ENCODE data around the gene UBN1. TPM values are rescaled to one million over a fixed set of nuclear protein-coding genes. Genes with fewer than 3 reads are reported as not detected.
"Not testable (repeated sequence)": the region's sequence is repeated elsewhere in the genome, so short reads cannot be mapped to it uniquely, and the experiment has no call there.

Gene UBN1
- total RNA-seq, 1 donor from 2014 or later: 23.5 TPM

- DNase-seq: no peak
These were observed 41.3 kb downstream of the UBN1 start for GRCh38 chr16:4888428-4889135.

GRCh38 chr16:4890026-4890425, 42.7 kb downstream of the UBN1 start:
- DNase-seq: no peak

GRCh38 chr16:4890686-4891085, 43.4 kb downstream of the UBN1 start:
- DNase-seq: no peak

GRCh38 chr16:4891097-4891885, 44.0 kb downstream of the UBN1 start:
- no peak for DNase-seq

- no peak for DNase-seq
These were observed 44.6 kb downstream of the UBN1 start for GRCh38 chr16:4891886-4892216.

GRCh38 chr16:4892361-4893102, 45.3 kb downstream of the UBN1 start:
- DNase-seq: no peak

GRCh38 chr16:4893103-4893862, 46.0 kb downstream of the UBN1 start:
- no peak for DNase-seq

- no peak for DNase-seq
These were observed 47.2 kb downstream of the UBN1 start for GRCh38 chr16:4894276-4895150.

- DNase-seq: no peak
These were observed 48.1 kb downstream of the UBN1 start for GRCh38 chr16:4895366-4895765.

GRCh38 chr16:4896761-4897160, 49.5 kb downstream of the UBN1 start:
- DNase-seq: not testable (repeated sequence)

GRCh38 chr16:4897328-4897727, 50.0 kb downstream of the UBN1 start:
- no peak for DNase-seq

GRCh38 chr16:4898811-4899473, 51.7 kb downstream of the UBN1 start:
- no peak for DNase-seq

GRCh38 chr16:4899474-4899846, 52.2 kb downstream of the UBN1 start:
- DNase-seq: no peak

- no peak for DNase-seq
These were observed 52.8 kb downstream of the UBN1 start for GRCh38 chr16:4900036-4900435.

GRCh38 chr16:4900750-4901149, 53.5 kb downstream of the UBN1 start:
- no peak for DNase-seq

- DNase-seq: no peak
These were observed 54.8 kb downstream of the UBN1 start for GRCh38 chr16:4902038-4902437.

- DNase-seq: no peak
These were observed 57.0 kb downstream of the UBN1 start for GRCh38 chr16:4904108-4904941.

- DNase-seq: no peak
These were observed 57.8 kb downstream of the UBN1 start for GRCh38 chr16:4904942-4905615.

GRCh38 chr16:4908854-4909401, 61.6 kb downstream of the UBN1 start:
- DNase-seq: no peak

Data from skin of body (tissue), 2 donors.